ENCODE results near the gene SLC12A7.

SLC12A7 gene

DNA sequence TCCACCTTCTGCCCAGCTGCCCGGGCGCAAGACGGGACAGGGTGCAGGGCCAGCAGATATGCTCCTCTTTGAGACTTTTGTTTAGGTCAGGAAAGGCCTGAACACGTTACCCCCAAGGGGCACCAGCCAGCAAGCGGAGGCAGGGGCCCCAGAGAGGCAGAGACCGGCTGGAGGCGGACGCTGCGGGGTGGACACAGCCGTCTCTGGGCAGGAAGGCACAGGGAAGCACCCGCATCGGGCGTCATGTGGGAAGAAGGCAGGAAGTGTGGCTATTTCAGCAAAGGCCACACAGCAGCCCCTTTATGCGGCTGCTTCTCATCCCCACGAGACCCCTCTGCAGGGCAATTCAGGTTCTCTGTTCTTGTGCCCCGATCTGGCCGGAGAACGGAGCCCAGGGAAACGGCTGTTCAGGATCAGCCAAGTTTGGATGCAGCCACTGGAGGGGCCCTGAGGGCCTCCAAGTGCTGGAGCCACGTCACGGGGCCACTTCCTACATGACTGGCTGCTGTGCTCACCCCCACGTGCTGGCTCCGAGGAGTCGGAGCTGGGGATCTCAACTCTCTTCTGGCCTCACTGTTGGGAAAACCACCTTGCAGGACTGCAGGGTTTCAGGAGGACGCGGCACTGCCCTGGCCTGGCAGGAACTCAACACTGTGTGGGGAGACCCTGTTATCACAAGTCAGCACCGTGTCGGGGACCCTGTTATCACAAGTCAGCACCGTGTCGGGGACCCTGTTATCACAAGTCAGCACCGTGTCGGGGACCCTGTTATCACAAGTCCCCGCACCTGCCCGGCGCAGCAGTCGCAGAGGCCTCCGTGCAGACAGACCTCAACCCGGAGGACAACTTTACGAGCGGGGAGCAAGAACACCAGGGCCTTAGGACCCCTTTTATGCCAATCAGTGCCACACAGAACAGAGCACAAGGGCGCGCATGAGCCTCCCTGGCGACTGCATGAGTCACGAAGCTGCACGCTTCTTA lies 44.4 kb downstream of the SLC12A7 start:
- TF ChIP-seq, protein P1, sequence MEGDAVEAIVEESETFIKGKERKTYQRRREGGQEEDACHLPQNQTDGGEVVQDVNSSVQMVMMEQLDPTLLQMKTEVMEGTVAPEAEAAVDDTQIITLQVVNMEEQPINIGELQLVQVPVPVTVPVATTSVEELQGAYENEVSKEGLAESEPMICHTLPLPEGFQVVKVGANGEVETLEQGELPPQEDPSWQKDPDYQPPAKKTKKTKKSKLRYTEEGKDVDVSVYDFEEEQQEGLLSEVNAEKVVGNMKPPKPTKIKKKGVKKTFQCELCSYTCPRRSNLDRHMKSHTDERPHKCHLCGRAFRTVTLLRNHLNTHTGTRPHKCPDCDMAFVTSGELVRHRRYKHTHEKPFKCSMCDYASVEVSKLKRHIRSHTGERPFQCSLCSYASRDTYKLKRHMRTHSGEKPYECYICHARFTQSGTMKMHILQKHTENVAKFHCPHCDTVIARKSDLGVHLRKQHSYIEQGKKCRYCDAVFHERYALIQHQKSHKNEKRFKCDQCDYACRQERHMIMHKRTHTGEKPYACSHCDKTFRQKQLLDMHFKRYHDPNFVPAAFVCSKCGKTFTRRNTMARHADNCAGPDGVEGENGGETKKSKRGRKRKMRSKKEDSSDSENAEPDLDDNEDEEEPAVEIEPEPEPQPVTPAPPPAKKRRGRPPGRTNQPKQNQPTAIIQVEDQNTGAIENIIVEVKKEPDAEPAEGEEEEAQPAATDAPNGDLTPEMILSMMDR (IDR thresholded peaks at IDR 0.05) = no peak

DNA sequence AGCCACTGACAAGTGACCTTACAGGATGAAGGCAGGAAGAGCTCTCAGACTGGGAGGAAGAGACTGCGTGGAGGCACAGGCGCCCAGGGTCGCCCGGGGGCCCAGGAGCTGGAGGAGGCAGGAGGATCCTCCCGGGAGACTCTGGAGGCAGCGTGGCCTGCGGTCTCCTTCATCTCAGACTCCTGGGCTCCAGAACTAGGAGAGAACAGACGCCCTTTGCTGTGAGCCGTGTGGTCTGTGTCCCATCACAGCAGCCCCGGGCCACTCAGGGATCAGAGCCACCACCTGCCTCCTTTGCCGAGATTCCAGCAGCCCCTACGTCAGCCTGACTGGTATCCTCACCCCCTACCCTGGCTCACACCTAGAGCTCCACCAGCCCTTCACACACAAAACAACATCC lies 45.2 kb downstream of the SLC12A7 start:
- TF ChIP-seq, protein P1 (IDR thresholded peaks at IDR 0.05) = no peak

DNA sequence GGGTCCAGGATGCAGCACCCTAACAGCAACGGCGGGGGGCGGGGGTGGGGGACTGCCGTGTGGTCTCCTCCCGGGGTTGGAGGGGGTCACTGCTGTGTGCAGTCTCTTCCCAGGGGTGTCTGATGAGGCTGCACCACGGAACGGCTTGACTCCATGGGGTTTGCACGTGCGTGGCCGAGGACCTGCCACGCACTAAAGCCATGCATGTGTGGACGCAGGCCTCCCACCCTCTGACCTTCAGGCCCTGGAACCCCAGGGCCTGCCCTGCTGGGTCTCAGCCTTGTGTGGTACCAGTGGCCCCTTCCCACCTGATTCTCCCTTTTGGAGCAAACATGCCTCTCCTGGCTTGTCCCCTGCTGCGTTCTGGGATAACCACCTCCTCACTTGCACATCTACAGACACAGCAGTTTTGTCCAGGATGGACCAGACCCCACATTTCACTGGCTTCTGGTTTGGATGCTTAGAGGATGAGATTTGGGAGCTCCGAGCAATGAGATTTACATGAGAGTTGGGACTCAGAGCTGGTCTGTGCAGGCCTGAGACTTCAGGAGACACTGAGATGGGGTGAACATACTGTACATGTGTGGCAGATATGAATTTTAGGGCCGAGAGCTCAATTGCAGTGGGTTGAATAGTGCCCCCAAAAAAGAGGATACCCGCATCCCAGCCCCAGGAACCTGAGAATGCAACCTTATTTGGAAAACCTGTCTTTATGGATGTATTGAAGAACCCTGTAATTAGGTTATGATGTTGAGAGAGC lies 45.8 kb downstream of the SLC12A7 start:
- TF ChIP-seq, protein P1 (IDR thresholded peaks at IDR 0.05) = no peak

DNA sequence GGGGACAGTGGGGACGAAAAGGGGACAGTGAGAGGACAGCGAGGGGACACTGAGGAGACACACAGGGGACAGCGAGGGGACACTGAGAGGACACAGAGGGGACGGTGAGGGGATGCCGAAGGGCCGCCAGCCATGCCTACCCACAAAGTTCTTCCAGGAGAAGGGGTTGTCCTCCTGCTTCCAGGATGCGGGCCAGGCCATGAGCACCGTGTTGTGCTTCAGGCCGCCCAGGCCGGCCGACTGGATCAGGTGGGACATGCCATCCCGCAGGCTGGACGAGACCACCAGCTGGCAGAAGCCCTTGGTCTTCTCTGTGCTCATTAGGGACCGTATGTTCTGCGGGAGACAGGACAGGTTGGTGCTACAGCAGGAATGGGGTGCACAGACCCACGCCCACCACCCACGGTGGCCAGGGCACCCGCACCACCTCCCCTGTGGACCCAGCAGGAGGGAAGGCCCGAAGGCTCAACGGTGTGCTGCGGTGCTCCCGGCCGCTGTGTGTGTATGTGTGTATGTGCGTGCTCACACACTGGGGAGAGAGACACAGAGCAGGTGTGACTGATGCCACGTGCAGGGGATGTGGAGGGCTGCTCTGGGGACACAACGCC lies 46.6 kb downstream of the SLC12A7 start:
- TF ChIP-seq, protein P1 (IDR thresholded peaks at IDR 0.05) = no peak

DNA sequence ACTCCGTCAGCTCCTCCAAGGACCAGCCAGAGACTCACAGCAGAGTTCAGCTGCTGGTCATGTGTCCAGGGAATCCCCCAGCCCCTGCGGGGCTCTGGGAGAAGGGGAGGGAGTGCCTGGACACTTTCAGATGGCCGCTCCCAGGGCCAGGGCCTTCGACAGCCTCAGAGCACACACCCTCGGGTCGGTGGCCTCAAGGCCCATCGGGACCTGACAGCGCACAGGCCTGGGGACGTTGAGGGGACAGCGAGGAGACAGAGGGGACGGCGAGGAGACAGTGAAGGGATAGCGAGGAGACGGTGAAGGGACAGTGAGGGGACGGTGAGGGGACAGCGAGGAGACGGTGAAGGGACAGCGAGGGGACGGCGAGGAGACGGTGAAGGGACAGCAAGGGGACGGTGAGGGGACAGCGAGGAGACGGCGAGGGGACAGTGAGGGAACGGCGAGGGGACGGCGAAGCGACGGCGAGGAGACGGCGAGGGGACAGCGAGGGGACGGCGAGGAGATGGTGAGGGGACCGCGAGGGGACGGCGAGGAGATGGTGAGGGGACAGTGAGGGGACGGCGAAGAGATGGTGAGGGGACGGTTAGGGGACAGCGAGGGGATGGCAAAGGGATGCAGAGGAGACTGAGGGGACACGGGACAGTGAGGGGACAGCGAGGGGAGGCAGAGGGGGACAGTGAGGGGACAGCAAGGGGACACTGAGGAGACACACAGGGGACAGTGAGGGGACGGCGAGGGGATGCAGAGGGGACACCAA lies 47.3 kb downstream of the SLC12A7 start:
- TF ChIP-seq, protein P1 (IDR thresholded peaks at IDR 0.05) = no peak

DNA sequence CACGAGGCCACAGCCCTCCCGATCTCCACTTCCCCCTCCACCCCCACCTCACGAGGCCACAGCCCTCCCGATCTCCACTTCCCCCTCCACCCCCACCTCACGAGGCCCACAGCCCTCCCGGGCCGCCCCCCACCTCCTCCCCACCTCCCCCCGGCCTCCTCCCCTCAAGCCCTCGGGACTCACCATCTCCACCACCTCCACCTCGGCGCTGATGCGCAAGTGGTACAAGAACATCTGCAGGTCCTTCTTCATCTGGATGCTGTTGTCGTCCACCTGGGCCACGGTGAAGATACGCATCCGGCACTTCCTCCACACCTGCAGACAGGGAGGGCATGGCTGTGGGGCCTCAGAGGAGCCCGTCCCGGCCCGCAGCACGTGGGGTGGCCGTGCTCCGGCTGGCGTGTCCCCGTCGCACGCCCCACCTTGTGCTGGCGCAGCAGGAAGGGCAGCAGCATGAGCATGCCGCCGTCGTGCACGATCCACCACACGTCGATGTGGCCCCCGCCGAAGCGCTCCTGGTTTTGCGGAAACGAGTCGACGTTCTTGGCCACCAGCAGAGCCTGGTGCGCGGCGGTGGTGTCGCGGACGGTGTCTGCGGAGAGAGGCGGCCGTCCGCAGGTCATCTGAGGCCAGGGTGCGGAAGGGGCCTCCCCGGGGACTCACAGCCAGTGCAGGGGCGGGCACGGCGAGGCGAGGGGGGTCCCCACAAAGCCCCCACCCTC lies 48.0 kb downstream of the SLC12A7 start:
- TF ChIP-seq, protein P1 (IDR thresholded peaks at IDR 0.05) = no peak
